Testis (tissue), 3 donors: Measurements from ENCODE around the gene INHBA. TPM values are rescaled to one million over a fixed set of nuclear protein-coding genes. Genes with fewer than 3 reads are reported as not detected.

Experiments used
- DNase-seq: peaks from one replicate; pipeline ENCODE4 v3.0.0-alpha.2; 2019
- H3K27ac ChIP-seq, 2 donors: fragments of 200-600 bp; sonication (generic); one replicate each; pipeline ENCODE4 v1.5.1; 2019
- H3K27me3 ChIP-seq: fragments of 200-600 bp; sonication (generic); one replicate; pipeline ENCODE4 v1.5.1; 2019
- H3K36me3 ChIP-seq: fragments of 200-600 bp; sonication (generic); one replicate; pipeline ENCODE4 v1.5.1; 2017; ENCODE audit warnings: low read depth; ENCODE audit errors: missing control alignments
- H3K4me1 ChIP-seq: fragments of 200-600 bp; sonication (generic); one replicate; pipeline ENCODE4 v1.5.1; 2019
- H3K4me3 ChIP-seq, 2 donors: fragments of 200-600 bp; sonication (generic); one replicate each; pipeline ENCODE4 v1.5.1; 2017 to 2019
- H3K9me3 ChIP-seq: fragments of 200-600 bp; sonication (generic); one replicate; pipeline ENCODE4 v1.5.1; 2017
- CTCF ChIP-seq, 3 experiments: fragments of 450-650 bp in 2 of 3; fragments of 200-600 bp in 1 of 3; sonication (generic) in 1 of 3; IDR thresholded peaks; one replicate each; pipeline ENCODE4 v1.5.1; 2016 to 2019; ENCODE audit warnings: antibody characterized with exemption in 3 of 3, mild to moderate bottlenecking in 2 of 3, moderate library complexity in 1 of 3
- POLR2A ChIP-seq: fragments of 450-650 bp; IDR thresholded peaks from one replicate; pipeline ENCODE4 v1.6.1; 2017; ENCODE audit warnings: antibody characterized with exemption, mild to moderate bottlenecking, moderate library complexity
- WGBS, 2 donors: methylation state at CpG; one replicate each; pipeline ENCODE4 v1.1.5; 2018; 5-methylcytosine and 5-hydroxymethylcytosine counted together
- intact Hi-C: fragments of 100-400 bp; cut with DNase I; formaldehyde crosslinking; loops from one replicate; pipeline ENCODE4 v1.15.1; 2023; ENCODE audit warnings: low total_unique reads
- polyA plus RNA-seq: library from polyadenylated mRNA; stranded (reverse); fragments of 350-450 nt; fragmentation: Illumina TruSeq; extraction: RNeasy Lipid Tissue Mini Kit (QIAGEN cat#74804); gene quantifications from one replicate; pipeline ENCODE4 v1.2.3, GENCODE V29; 2014; ENCODE audit warnings: low read depth, low replicate concordance; ENCODE audit not compliant: insufficient read depth
- total RNA-seq, 2 donors: library from RNA; depleted of rRNA; stranded (reverse); fragments of >200 nt; gene quantifications; one replicate each; pipeline ENCODE4 v1.2.3, GENCODE V29; 2016

Gene INHBA
- total and polyA plus RNA-seq, 3 donors from 2014 or later: 2.5 to 8.0 (median 5.7) TPM

- Histone ChIP-seq H3K36me3 (no peaks in the 10 kb centered on the region), H3K4me3 (no peak overlapping the region), H3K27ac (no peak overlapping the region), H3K9me3 (no peaks in the 10 kb centered on the region), H3K27me3 (no peaks in the 10 kb centered on the region), H3K4me1 (peaks cover 6% of the 10 kb centered on the region)
- no peak for TF ChIP-seq CTCF (IDR thresholded peaks at IDR 0.05)
- no peak for TF ChIP-seq POLR2A
- 68 to 82% methylated on average over 4 of the region's 4 CpGs for WGBS, 2 donors
- DNase-seq: no peak
- intact Hi-C loops: no loop called here
These were observed 6.7 kb upstream of the INHBA start for GRCh38 chr7:41709621-41710020.

GRCh38 chr7:41708581-41709358 is 5.9 kb upstream of the INHBA start:
- 77 to 81% methylated on average over 8 of the region's 8 CpGs for WGBS, 2 donors
- Histone ChIP-seq H3K27me3 (no peaks in the 10 kb centered on the region), H3K27ac (no peak overlapping the region), H3K4me3 (no peak overlapping the region), H3K4me1 (peaks cover 6% of the 10 kb centered on the region), H3K9me3 (no peaks in the 10 kb centered on the region), H3K36me3 (no peaks in the 10 kb centered on the region)
- TF ChIP-seq POLR2A (no peak), CTCF (IDR thresholded peaks at IDR 0.05) (no peak)
- DNase-seq: no peak
- intact Hi-C loops: no loop called here

- H3K9me3 ChIP-seq: no peaks in the 10 kb centered on the region
- H3K27me3 ChIP-seq: no peaks in the 10 kb centered on the region
- WGBS, 2 donors: 36 to 43% methylated on average over 18 of the region's 18 CpGs
- H3K4me1 ChIP-seq: peaks cover 6% of the 10 kb centered on the region
- TF ChIP-seq CTCF (IDR thresholded peaks at IDR 0.05) (no peak), POLR2A (no peak)
- DNase-seq: no peak
- intact Hi-C loops: no loop called here
- no peak overlapping the region for H3K27ac ChIP-seq
- peak overlapping the region in 1 of 2 donors; percentile 67 for H3K4me3 ChIP-seq
- H3K36me3 ChIP-seq: no peaks in the 10 kb centered on the region
These were observed 3.5 kb upstream of the INHBA start for GRCh38 chr7:41706228-41706930.

- H3K27ac ChIP-seq: peak overlapping the region; percentile 40 to 78
- peak overlapping the region; percentile 45 to 67 for H3K4me3 ChIP-seq
- H3K4me1 ChIP-seq: peaks cover 6% of the 10 kb centered on the region
- no peaks in the 10 kb centered on the region for H3K36me3 ChIP-seq
- intact Hi-C loops: no loop called here
- peak; percentile 86 for DNase-seq
- 0 to 1% methylated on average over 23 to 36 of the region's 42 CpGs for WGBS, 2 donors
- no peaks in the 10 kb centered on the region for H3K27me3 ChIP-seq
- TF ChIP-seq CTCF (IDR thresholded peaks at IDR 0.05) (peak; percentile 33 to 44 (median 40)), POLR2A (no peak)
- no peaks in the 10 kb centered on the region for H3K9me3 ChIP-seq
These were observed 2.4 kb upstream of the INHBA start for GRCh38 chr7:41705109-41705901.
